ENCODE measurements around the gene AIMP1. TPM values are rescaled to one million over a fixed set of nuclear protein-coding genes. Genes with fewer than 3 reads are reported as not detected.
A peak's percentile ranks its signal among the peaks of the same experiment; 100 is the strongest.

Gene AIMP1
- total RNA-seq, 6 experiments from 2014 or later: 64.7 to 74.9 (median 70.8) TPM

GRCh38 chr4:106337916-106338315, 21.6 kb downstream of the AIMP1 start:
- H3K4me3 Mint-ChIP-seq: no peak overlapping the region
- no peak for DNase-seq
- H3K36me3 Mint-ChIP-seq (ENCODE audit: low read depth): peaks cover 65% of the 10 kb centered on the region
- no peak for TF ChIP-seq CTCF (IDR thresholded peaks at IDR 0.05)
- H3K27me3 Mint-ChIP-seq (ENCODE audit: insufficient read depth): no peaks in the 10 kb centered on the region
- no peak overlapping the region for H3K27ac Mint-ChIP-seq
- H3K4me1 Mint-ChIP-seq (ENCODE audit: low read depth): peaks cover 46% of the 10 kb centered on the region
- H3K9me3 Mint-ChIP-seq: peaks cover 20% of the 10 kb centered on the region

GRCh38 chr4:106338671-106339070, 22.3 kb downstream of the AIMP1 start:
- H3K36me3 Mint-ChIP-seq (ENCODE audit: low read depth): peaks cover 69% of the 10 kb centered on the region
- no peak overlapping the region for H3K4me3 Mint-ChIP-seq
- H3K4me1 Mint-ChIP-seq (ENCODE audit: low read depth): peaks cover 43% of the 10 kb centered on the region
- H3K9me3 Mint-ChIP-seq: peaks cover 20% of the 10 kb centered on the region
- DNase-seq: no peak
- no peak overlapping the region for H3K27ac Mint-ChIP-seq
- no peaks in the 10 kb centered on the region for H3K27me3 Mint-ChIP-seq (ENCODE audit: insufficient read depth)
- TF ChIP-seq CTCF (IDR thresholded peaks at IDR 0.05): no peak

GRCh38 chr4:106339431-106339830, 23.1 kb downstream of the AIMP1 start:
- no peak overlapping the region for H3K27ac Mint-ChIP-seq
- H3K4me3 Mint-ChIP-seq: no peak overlapping the region
- no peak for TF ChIP-seq CTCF (IDR thresholded peaks at IDR 0.05)
- peaks cover 20% of the 10 kb centered on the region for H3K9me3 Mint-ChIP-seq
- no peaks in the 10 kb centered on the region for H3K27me3 Mint-ChIP-seq (ENCODE audit: insufficient read depth)
- no peak for DNase-seq
- H3K36me3 Mint-ChIP-seq (ENCODE audit: low read depth): peaks cover 69% of the 10 kb centered on the region
- peaks cover 43% of the 10 kb centered on the region for H3K4me1 Mint-ChIP-seq (ENCODE audit: low read depth)

- no peak for DNase-seq
- Mint-ChIP-seq H3K4me3 (no peak overlapping the region), H3K27ac (no peak overlapping the region), H3K9me3 (peaks cover 20% of the 10 kb centered on the region), H3K4me1 (ENCODE audit: low read depth) (peaks cover 41% of the 10 kb centered on the region), H3K36me3 (ENCODE audit: low read depth) (peaks cover 69% of the 10 kb centered on the region), H3K27me3 (ENCODE audit: insufficient read depth) (no peaks in the 10 kb centered on the region)
- no peak for TF ChIP-seq CTCF (IDR thresholded peaks at IDR 0.05)
Measured at GRCh38 chr4:106340774-106341173, 24.4 kb downstream of the AIMP1 start.

GRCh38 chr4:106343865-106344646, 27.7 kb downstream of the AIMP1 start:
- Mint-ChIP-seq H3K27ac (peak overlapping the region; percentile 28), H3K4me3 (no peak overlapping the region), H3K27me3 (ENCODE audit: insufficient read depth) (no peaks in the 10 kb centered on the region), H3K9me3 (peaks cover 13% of the 10 kb centered on the region), H3K36me3 (ENCODE audit: low read depth) (peaks cover 58% of the 10 kb centered on the region), H3K4me1 (ENCODE audit: low read depth) (peaks cover 41% of the 10 kb centered on the region)
- DNase-seq: no peak
- TF ChIP-seq CTCF (IDR thresholded peaks at IDR 0.05): no peak

All from HFFc6 (cell line).